Measurements from ENCODE around the gene C1orf87. TPM values are rescaled to one million over a fixed set of nuclear protein-coding genes. Genes with fewer than 3 reads are reported as not detected.

C1orf87 gene
- total RNA-seq, 1 experiment from 2014 or later = not detected

- peaks cover 43% of the 10 kb centered on the region for H3K27me3 ChIP-seq (ENCODE audit: low read length)
- intact Hi-C loops (cut with micrococcal nuclease) = no loop called here
- no peak for DNase-seq
Observed at GRCh38 chr1:59994302-59995198, 79.0 kb downstream of the C1orf87 start.

GRCh38 chr1:59992040-59992820 lies 81.3 kb downstream of the C1orf87 start:
- Histone ChIP-seq H3K4me1 (ENCODE audit: insufficient read depth, low read length) (no peaks in the 10 kb centered on the region), H3K27me3 (ENCODE audit: low read length) (peaks cover 63% of the 10 kb centered on the region), H3K27ac (ENCODE audit: low read length) (no peak overlapping the region), H3K9ac (ENCODE audit: low read length) (no peak overlapping the region), H3K9me3 (ENCODE audit: low read length) (no peaks in the 10 kb centered on the region), H3F3A (ENCODE audit: low read length, unreplicated experiment) (no peaks in the 10 kb centered on the region), H3K4me2 (ENCODE audit: low read length) (no peak overlapping the region), H4K20me1 (ENCODE audit: low read length) (no peaks in the 10 kb centered on the region), H3K79me2 (ENCODE audit: low read length) (no peaks in the 10 kb centered on the region), H3K36me3 (ENCODE audit: low read depth, low read length) (no peaks in the 10 kb centered on the region), H3K9me2 (replicated peaks; ENCODE audit: low read length) (no peaks in the 10 kb centered on the region), H2AFZ (ENCODE audit: low read length) (no peak overlapping the region), H3K4me3 (ENCODE audit: low read length) (no peak overlapping the region)
- ChIA-PET POLR2A (ENCODE audit: unreplicated experiment) (no interaction called here), CTCF (no interaction called here)
- intact Hi-C loops (cut with micrococcal nuclease) = no loop called here
- no peak for TF ChIP-seq EZH2 (IDR thresholded peaks at IDR 0.05; ENCODE audit: low read length, unreplicated experiment)
- no peak for TF ChIP-seq EZH2phosphoT487 (IDR thresholded peaks at IDR 0.05; ENCODE audit: borderline replicate concordance, low read length)
- TF ChIP-seq CTCF (conservative IDR thresholded peaks at IDR 0.05; ENCODE audit: low read depth, low read length) = no peak
- ATAC-seq (no peak), DNase-seq (no peak)
- no TSS peak for BruUV-seq (replicated peaks)

More at GRCh38 chr1:59994302-59995198, 79.0 kb downstream of the C1orf87 start:
- no TSS peak for BruUV-seq (replicated peaks)
- H3K9ac ChIP-seq (ENCODE audit: low read length) = no peak overlapping the region
- no peak overlapping the region for H2AFZ ChIP-seq (ENCODE audit: low read length)
- no peaks in the 10 kb centered on the region for H3K79me2 ChIP-seq (ENCODE audit: low read length)
- no peaks in the 10 kb centered on the region for H3F3A ChIP-seq (ENCODE audit: low read length, unreplicated experiment)
- no peak overlapping the region for H3K27ac ChIP-seq (ENCODE audit: low read length)
- no peak overlapping the region for H3K4me2 ChIP-seq (ENCODE audit: low read length)
- H3K4me3 ChIP-seq (ENCODE audit: low read length) = no peak overlapping the region
- no peaks in the 10 kb centered on the region for H3K9me3 ChIP-seq (ENCODE audit: low read length)
- CTCF ChIA-PET = interaction anchor here (1.0 kb wide), 1 partner anchor 23 kb away, joined by 3 read pairs; no protein-coding TSS in a partner anchor
- no peaks in the 10 kb centered on the region for H3K36me3 ChIP-seq (ENCODE audit: low read depth, low read length)
- no peak for TF ChIP-seq EZH2phosphoT487 (IDR thresholded peaks at IDR 0.05; ENCODE audit: borderline replicate concordance, low read length)
- no peak for TF ChIP-seq CTCF (conservative IDR thresholded peaks at IDR 0.05; ENCODE audit: low read depth, low read length)
- no peak for TF ChIP-seq EZH2 (IDR thresholded peaks at IDR 0.05; ENCODE audit: low read length, unreplicated experiment)
- H3K9me2 ChIP-seq (replicated peaks; ENCODE audit: low read length) = no peaks in the 10 kb centered on the region
- no peaks in the 10 kb centered on the region for H3K4me1 ChIP-seq (ENCODE audit: insufficient read depth, low read length)
- no peaks in the 10 kb centered on the region for H4K20me1 ChIP-seq (ENCODE audit: low read length)
- POLR2A ChIA-PET (ENCODE audit: unreplicated experiment) = no interaction called here
- ATAC-seq = no peak
